Upper lobe of left lung (tissue), 6 donors: ENCODE data around the gene ZNF630. TPM values are rescaled to one million over a fixed set of nuclear protein-coding genes. Genes with fewer than 3 reads are reported as not detected.
"Not testable (repeated sequence)": the region's sequence is repeated elsewhere in the genome, so short reads cannot be mapped to it uniquely, and the experiment has no call there.

Source experiments
- ATAC-seq, 2 donors: fragments of 200-7000 bp; cut with Tn5 transposase; one replicate each; pipeline ENCODE4 v1.9.1; 2022; ENCODE audit warnings: mild to moderate bottlenecking in 2 of 2, moderate library complexity in 2 of 2; ENCODE audit not compliant: low FRiP score in 2 of 2
- DNase-seq, 2 donors: peaks; one replicate each; pipeline ENCODE4 v3.0.0-alpha.2; 2019 to 2020
- H3K27ac ChIP-seq, 4 donors: fragments of 200-600 bp; sonication (generic); one replicate each; pipeline ENCODE4 v1.5.1; 2016 to 2019
- H3K27me3 ChIP-seq, 4 donors: fragments of 200-600 bp; sonication (generic); one replicate each; pipeline ENCODE4 v1.5.1; 2017 to 2019
- H3K36me3 ChIP-seq, 4 donors: fragments of 200-600 bp; sonication (generic); one replicate each; pipeline ENCODE4 v1.5.1; 2016 to 2019
- H3K4me1 ChIP-seq, 4 donors: fragments of 200-600 bp; sonication (generic); one replicate each; pipeline ENCODE4 v1.5.1; 2018 to 2019
- H3K4me3 ChIP-seq, 4 donors: fragments of 200-600 bp; sonication (generic); one replicate each; pipeline ENCODE4 v1.5.1; 2017 to 2019; ENCODE audit warnings: mild to moderate bottlenecking in 2 of 4, moderate library complexity in 1 of 4
- H3K9me3 ChIP-seq, 4 donors: fragments of 200-600 bp; sonication (generic); one replicate each; pipeline ENCODE4 v1.5.1; 2018 to 2019
- EP300 ChIP-seq, 4 donors: sonication (generic); formaldehyde crosslinking; IDR thresholded peaks; one replicate each; pipeline ENCODE4 v1.5.1; 2017; ENCODE audit warnings: antibody characterized with exemption in 4 of 4, control low read depth in 2 of 4
- POLR2A ChIP-seq, 4 donors: fragments of 450-650 bp; IDR thresholded peaks; one replicate each; pipeline ENCODE4 v1.5.1; 2016 to 2017; ENCODE audit warnings: antibody characterized with exemption in 4 of 4, mild to moderate bottlenecking in 2 of 4
- POLR2AphosphoS5 ChIP-seq, 2 donors: sonication (generic); formaldehyde crosslinking; IDR thresholded peaks; one replicate each; pipeline ENCODE4 v1.5.1; 2017; ENCODE audit warnings: antibody characterized with exemption in 2 of 2
- WGBS, 2 donors: methylation state at CpG; one replicate each; pipeline ENCODE4 v1.1.5; 2017 to 2018; 5-methylcytosine and 5-hydroxymethylcytosine counted together
- total RNA-seq, 6 donors: library from RNA; depleted of rRNA in 4 of 6; stranded (reverse); fragments of >200 nt in 4 of 6; gene quantifications; one replicate each; pipeline versions ENCODE4 v1.1.0 to v1.2.1, GENCODE V29; 2016 to 2021
- TF ChIP-seq, protein P1 (sequence below), 6 experiments: fragments of 450-650 bp in 4 of 6; fragments of 200-600 bp in 2 of 6; sonication (generic) in 2 of 6; IDR thresholded peaks; one replicate each; pipeline ENCODE4 v1.5.1; 2016 to 2019; ENCODE audit warnings: antibody characterized with exemption in 6 of 6
- donor health status: DM: no; HTN: no; CAD: no; lungs with moderate emphysema.
- donor health status: DM: no; HTN: yes; CAD: no; lungs with severe emphysema.

The ZNF630 gene
- total RNA-seq, 6 donors from 2014 or later, result 1.1 to 25.1 (median 3.7) TPM

DNA sequence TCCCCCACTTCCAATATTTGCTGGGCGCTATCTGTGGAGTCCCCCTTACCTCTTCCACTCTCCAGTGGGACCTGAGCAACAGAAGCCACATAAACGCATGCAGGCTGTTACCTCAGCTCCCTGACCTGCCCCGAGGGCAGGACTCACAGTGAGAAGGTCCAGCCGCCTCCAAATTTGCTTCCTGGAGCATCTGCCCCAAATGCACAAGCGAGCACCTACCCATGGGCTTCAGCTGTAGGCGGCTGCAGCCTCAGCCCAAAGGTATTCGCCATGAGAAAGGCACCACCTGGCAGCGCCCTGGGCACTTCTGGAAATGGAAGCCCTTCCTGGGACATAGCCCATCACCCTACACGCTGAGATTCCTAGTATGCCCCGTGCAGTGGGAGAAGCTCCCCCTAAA lies 41.2 kb downstream of the ZNF630 start:
- TF ChIP-seq POLR2A (IDR thresholded peaks at IDR 0.05), result no peak
- TF ChIP-seq, protein P1, sequence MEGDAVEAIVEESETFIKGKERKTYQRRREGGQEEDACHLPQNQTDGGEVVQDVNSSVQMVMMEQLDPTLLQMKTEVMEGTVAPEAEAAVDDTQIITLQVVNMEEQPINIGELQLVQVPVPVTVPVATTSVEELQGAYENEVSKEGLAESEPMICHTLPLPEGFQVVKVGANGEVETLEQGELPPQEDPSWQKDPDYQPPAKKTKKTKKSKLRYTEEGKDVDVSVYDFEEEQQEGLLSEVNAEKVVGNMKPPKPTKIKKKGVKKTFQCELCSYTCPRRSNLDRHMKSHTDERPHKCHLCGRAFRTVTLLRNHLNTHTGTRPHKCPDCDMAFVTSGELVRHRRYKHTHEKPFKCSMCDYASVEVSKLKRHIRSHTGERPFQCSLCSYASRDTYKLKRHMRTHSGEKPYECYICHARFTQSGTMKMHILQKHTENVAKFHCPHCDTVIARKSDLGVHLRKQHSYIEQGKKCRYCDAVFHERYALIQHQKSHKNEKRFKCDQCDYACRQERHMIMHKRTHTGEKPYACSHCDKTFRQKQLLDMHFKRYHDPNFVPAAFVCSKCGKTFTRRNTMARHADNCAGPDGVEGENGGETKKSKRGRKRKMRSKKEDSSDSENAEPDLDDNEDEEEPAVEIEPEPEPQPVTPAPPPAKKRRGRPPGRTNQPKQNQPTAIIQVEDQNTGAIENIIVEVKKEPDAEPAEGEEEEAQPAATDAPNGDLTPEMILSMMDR (IDR thresholded peaks at IDR 0.05), result no peak
- no peak for TF ChIP-seq EP300 (IDR thresholded peaks at IDR 0.05)
- no peak for TF ChIP-seq POLR2AphosphoS5 (IDR thresholded peaks at IDR 0.05)
- H3K9me3 ChIP-seq, result no peaks in the 10 kb centered on the region
- DNase-seq (no peak), ATAC-seq (no peak)
- no peak overlapping the region for H3K4me3 ChIP-seq
- no peak overlapping the region for H3K27ac ChIP-seq
- no peaks in the 10 kb centered on the region for H3K27me3 ChIP-seq
- H3K36me3 ChIP-seq, result no peaks in the 10 kb centered on the region
- WGBS, 2 donors, result 78% methylated on average over 4 of the region's 10 CpGs; no CpG with 5 or more reads in 1 of the 2 donors
- peaks cover 0 to 11% (median 0%) of the 10 kb centered on the region in 4 donors for H3K4me1 ChIP-seq

DNA sequence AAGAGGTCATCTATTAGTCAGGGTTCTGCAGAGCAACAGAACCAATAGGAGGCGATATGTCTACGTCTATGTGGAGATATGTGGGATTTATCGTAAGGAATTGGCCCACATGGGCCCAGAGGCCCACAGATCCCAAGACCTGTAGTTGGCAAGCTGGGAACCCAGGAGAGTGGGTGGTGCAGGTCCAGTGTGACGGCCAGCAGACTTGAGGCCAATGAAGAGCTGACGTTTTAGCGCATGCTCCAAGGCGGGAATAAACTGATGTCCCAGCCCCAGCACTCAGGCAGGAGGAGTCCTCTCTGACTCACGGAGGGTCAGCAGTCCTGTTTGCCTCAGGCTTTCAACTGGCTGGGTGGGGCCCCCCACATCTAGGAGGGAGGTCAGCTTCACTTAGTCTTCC lies 43.3 kb downstream of the ZNF630 start:
- WGBS, 2 donors, result 93 to 94% methylated on average over 3 to 8 of the region's 8 CpGs
- Histone ChIP-seq H3K27ac (no peak overlapping the region), H3K4me3 (no peak overlapping the region), H3K27me3 (no peaks in the 10 kb centered on the region), H3K4me1 (peaks cover 0 to 11% (median 0%) of the 10 kb centered on the region in 4 donors), H3K9me3 (no peaks in the 10 kb centered on the region), H3K36me3 (no peaks in the 10 kb centered on the region)
- no peak for DNase-seq
- ATAC-seq, result no peak
- TF ChIP-seq POLR2A (IDR thresholded peaks at IDR 0.05) (no peak), EP300 (IDR thresholded peaks at IDR 0.05) (no peak), POLR2AphosphoS5 (IDR thresholded peaks at IDR 0.05) (no peak)
- TF ChIP-seq, protein P1 (IDR thresholded peaks at IDR 0.05), result no peak

DNA sequence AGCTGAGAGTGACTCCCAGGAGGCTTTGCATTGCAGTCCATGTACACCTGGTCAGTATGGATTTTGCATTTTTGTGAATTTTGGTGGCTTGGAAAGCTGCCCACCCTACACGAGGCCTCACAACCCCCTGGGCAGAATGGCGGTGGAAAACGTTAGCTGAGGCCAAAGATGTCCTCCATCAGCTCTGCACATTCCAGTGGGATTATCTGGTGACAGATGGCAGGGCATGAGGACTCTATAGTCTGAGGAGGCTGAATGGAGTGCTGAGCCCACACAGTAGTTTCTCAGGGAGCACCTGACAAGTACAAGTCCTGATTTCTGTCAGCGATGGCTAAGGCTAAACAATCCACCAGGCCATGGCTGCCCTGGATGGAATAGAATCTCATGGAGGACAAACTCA lies 43.9 kb downstream of the ZNF630 start:
- not testable (repeated sequence) for H3K27me3 ChIP-seq, DNase-seq, H3K9me3 ChIP-seq, H3K27ac ChIP-seq, H3K4me3 ChIP-seq, ATAC-seq, H3K36me3 ChIP-seq
- peaks cover 0 to 11% (median 0%) of the 10 kb centered on the region in 4 donors for H3K4me1 ChIP-seq
- 77% methylated on average over 3 of the region's 4 CpGs; no CpG with 5 or more reads in 1 of the 2 donors for WGBS, 2 donors

DNA sequence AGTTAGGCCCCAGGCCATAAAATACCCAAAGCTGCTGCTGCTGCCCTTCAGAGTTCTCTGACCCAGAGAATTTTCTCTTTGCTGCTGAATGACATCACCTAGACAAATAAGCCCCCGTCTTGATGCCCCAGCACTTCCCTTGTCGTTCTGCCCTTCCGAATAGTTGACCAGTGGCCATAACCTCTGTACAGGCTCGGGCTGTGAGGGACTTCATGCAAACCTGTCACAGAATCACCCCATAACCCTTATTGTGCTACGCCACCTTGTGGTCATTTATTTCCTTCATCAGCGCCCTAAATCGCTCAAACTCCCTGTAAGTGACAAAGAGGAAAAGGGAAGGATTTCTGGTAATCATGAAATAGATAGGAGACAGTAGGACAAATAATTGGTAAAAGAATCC lies 45.9 kb downstream of the ZNF630 start:
- H3K27me3 ChIP-seq, result no peaks in the 10 kb centered on the region
- TF ChIP-seq, protein P1 (IDR thresholded peaks at IDR 0.05), result peak; percentile 48 to 63 (median 58)
- no peak for TF ChIP-seq EP300 (IDR thresholded peaks at IDR 0.05)
- DNase-seq, result peak in 1 of 2 donors; percentile 41
- ATAC-seq, result peak; percentile 73 to 78
- peaks cover 0 to 11% (median 0%) of the 10 kb centered on the region in 4 donors for H3K4me1 ChIP-seq
- 4 to 14% methylated on average over 5 to 7 of the region's 7 CpGs for WGBS, 2 donors
- no peaks in the 10 kb centered on the region for H3K36me3 ChIP-seq
- no peak overlapping the region for H3K4me3 ChIP-seq
- H3K27ac ChIP-seq, result no peak overlapping the region
- H3K9me3 ChIP-seq, result peaks cover 0 to 4% (median 0%) of the 10 kb centered on the region in 4 donors

DNA sequence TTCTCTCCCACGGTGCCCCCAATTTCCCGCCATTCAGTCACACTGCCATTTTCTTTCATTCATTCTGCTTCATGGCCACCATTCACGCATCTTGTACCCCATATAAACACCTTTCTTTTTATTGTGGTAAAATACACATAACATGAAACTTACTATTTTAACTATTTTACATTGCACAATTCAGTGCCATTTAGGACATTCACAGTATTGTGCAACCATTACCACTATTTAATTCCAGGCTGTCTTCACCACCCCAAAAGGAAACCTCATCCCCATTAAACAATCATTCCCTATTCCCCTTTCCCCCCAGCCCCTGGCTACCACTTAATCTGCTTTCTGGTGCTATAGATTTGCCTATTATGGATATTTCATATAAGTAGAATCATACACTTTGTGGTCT lies 48.7 kb downstream of the ZNF630 start:
- H3K9me3 ChIP-seq, result peaks cover 0 to 4% (median 0%) of the 10 kb centered on the region in 4 donors
- no peak overlapping the region for H3K27ac ChIP-seq
- no peaks in the 10 kb centered on the region for H3K27me3 ChIP-seq
- TF ChIP-seq, protein P1 (IDR thresholded peaks at IDR 0.05), result no peak
- TF ChIP-seq POLR2A (IDR thresholded peaks at IDR 0.05) (no peak), EP300 (IDR thresholded peaks at IDR 0.05) (no peak), POLR2AphosphoS5 (IDR thresholded peaks at IDR 0.05) (no peak)
- H3K4me1 ChIP-seq, result peaks cover 0 to 11% (median 0%) of the 10 kb centered on the region in 4 donors
- no peaks in the 10 kb centered on the region for H3K36me3 ChIP-seq
- ATAC-seq, result no peak
- no peak for DNase-seq
- no peak overlapping the region for H3K4me3 ChIP-seq
- 79 to 95% methylated on average over 3 of the region's 3 CpGs for WGBS, 2 donors
